ENCODE measurements around the gene ZMYM2. TPM values are rescaled to one million over a fixed set of nuclear protein-coding genes. Genes with fewer than 3 reads are reported as not detected.

The ZMYM2 gene
- total and polyA plus RNA-seq, 8 donors: 10.8 to 182 (median 75.3) TPM

DNA sequence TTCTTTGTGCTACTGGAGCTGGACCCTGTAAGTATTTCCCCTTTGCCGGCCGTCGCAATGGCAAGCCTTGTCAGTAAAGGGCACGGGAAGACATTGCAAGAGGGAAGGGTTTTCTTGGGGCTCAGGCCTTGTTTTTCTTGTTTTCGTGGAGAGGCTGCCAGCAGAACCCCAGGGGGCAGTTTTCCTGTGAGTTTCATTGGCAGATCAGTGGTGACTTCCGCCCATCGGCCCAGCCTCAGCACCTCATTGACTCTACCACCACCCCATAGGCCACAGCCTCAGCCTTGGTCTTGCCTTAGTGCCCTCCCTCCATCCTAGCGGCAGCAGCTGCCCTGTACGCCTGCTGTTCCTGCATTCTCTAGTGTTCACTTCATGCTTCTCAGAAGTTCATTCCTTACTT, 140.8 kb downstream of the ZMYM2 start:
- 62 to 71% (median 66%) methylated on average over 9 of the region's 9 CpGs for WGBS, 5 donors
- intact Hi-C loops (cut with DNase I; ENCODE audit: low total_unique reads): no loop called here
- peaks cover 0 to 48% (median 8%) of the 10 kb centered on the region in 3 donors for H3K27me3 ChIP-seq
- peaks cover 0 to 4% (median 0%) of the 10 kb centered on the region in 4 donors for H3K4me1 ChIP-seq
- no peak for TF ChIP-seq POLR2AphosphoS5 (IDR thresholded peaks at IDR 0.05)
- no peak for TF ChIP-seq POLR2A (IDR thresholded peaks at IDR 0.05)
- TF ChIP-seq, protein P1, sequence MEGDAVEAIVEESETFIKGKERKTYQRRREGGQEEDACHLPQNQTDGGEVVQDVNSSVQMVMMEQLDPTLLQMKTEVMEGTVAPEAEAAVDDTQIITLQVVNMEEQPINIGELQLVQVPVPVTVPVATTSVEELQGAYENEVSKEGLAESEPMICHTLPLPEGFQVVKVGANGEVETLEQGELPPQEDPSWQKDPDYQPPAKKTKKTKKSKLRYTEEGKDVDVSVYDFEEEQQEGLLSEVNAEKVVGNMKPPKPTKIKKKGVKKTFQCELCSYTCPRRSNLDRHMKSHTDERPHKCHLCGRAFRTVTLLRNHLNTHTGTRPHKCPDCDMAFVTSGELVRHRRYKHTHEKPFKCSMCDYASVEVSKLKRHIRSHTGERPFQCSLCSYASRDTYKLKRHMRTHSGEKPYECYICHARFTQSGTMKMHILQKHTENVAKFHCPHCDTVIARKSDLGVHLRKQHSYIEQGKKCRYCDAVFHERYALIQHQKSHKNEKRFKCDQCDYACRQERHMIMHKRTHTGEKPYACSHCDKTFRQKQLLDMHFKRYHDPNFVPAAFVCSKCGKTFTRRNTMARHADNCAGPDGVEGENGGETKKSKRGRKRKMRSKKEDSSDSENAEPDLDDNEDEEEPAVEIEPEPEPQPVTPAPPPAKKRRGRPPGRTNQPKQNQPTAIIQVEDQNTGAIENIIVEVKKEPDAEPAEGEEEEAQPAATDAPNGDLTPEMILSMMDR (IDR thresholded peaks at IDR 0.05): no peak
- TF ChIP-seq EP300 (IDR thresholded peaks at IDR 0.05): no peak
- no peak overlapping the region for H3K4me3 ChIP-seq
- no peak overlapping the region for H3K27ac ChIP-seq
- H3K36me3 ChIP-seq: no peaks in the 10 kb centered on the region
- no peak for DNase-seq
- no peaks in the 10 kb centered on the region for H3K9me3 ChIP-seq

DNA sequence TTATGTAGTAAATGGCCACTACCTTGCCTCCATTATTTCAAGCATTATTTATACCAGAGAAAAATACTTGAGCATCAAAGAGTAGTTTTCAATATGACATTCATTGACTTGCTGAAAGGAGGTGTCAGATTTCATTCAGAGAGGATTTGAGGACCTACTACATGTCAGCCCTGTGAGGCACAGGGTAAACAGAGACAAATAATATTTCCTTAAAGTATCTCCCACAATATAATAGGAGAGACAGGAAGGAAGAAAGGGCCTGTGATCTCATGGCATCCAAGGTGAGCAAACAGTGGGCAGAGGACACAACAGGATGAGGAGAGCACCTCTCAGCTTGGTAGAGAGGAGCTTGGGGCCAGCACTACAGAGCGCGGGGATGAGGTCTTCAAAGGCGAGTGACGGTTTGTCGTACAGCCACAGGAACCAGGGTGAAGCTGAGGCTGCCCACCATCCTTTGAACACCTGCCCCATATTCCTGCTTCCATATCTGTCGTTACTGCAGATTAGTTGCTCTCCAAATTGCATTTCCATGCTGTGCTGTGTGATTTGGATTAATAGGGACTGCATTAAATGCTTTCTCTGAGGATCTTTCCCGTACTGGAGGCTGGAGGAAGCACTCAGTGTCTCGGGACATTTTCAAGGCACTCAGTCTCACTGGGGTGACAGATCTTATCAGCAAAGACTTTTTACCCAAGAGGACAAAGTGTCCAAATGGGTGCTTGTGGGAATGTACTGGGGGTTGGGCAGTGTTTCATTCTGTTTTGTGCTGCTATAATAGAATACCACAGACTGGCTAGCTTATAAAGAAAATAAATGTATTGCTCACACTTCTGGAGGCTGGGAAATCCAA, 143.2 kb downstream of the ZMYM2 start:
- Histone ChIP-seq H3K4me1 (peaks cover 0 to 8% (median 0%) of the 10 kb centered on the region in 4 donors), H3K27ac (no peak overlapping the region), H3K9me3 (no peaks in the 10 kb centered on the region), H3K27me3 (peaks cover 0 to 61% (median 8%) of the 10 kb centered on the region in 3 donors), H3K36me3 (no peaks in the 10 kb centered on the region), H3K4me3 (no peak overlapping the region)
- no peak for DNase-seq
- WGBS, 5 donors: 47 to 62% (median 52%) methylated on average over 8 of the region's 8 CpGs
- TF ChIP-seq EP300 (IDR thresholded peaks at IDR 0.05): no peak
- TF ChIP-seq POLR2A (IDR thresholded peaks at IDR 0.05): no peak
- no peak for TF ChIP-seq POLR2AphosphoS5 (IDR thresholded peaks at IDR 0.05)
- TF ChIP-seq, protein P1 (IDR thresholded peaks at IDR 0.05): no peak
- intact Hi-C loops (cut with DNase I; ENCODE audit: low total_unique reads): no loop called here

DNA sequence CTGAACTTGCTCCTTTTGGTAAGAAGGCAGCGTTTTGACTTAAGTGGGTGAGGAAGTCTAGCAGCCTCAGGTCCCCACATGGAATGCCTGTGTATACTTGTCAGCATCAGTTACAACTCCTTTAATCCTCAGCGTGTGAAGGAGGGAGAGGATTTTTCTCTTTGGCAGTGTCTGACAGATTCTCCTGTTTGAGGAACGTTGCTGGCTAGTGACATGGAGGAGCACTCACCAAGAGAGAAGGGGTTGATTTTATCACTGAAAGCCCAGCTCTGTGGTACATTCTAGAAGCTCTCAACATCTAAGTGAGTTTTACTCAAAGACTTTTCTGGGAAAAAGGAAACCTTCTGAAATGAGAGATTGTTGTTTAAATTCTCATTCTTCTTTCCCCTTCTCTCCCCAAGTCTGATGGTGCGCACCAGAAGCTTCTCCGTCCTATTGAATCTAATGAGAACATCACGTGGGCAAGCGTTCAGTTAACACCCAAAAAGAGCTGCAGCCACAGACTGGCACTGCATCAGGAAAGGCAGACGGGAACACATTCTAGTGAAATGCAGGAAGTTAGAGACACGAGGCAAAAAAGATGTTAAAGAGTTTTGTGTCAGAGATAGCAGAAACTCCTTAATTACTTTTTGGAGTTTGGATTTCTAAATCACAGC, 144.1 kb downstream of the ZMYM2 start:
- H3K9me3 ChIP-seq: no peaks in the 10 kb centered on the region
- WGBS, 5 donors: 34 to 47% (median 41%) methylated on average over 9 of the region's 9 CpGs
- H3K4me3 ChIP-seq: no peak overlapping the region
- H3K36me3 ChIP-seq: no peaks in the 10 kb centered on the region
- H3K27me3 ChIP-seq: peaks cover 0 to 61% (median 4%) of the 10 kb centered on the region in 3 donors
- intact Hi-C loops (cut with DNase I; ENCODE audit: low total_unique reads): no loop called here
- no peak overlapping the region for H3K27ac ChIP-seq
- TF ChIP-seq, protein P1 (IDR thresholded peaks at IDR 0.05): no peak
- TF ChIP-seq POLR2AphosphoS5 (IDR thresholded peaks at IDR 0.05): no peak
- TF ChIP-seq POLR2A (IDR thresholded peaks at IDR 0.05): no peak
- no peak for TF ChIP-seq EP300 (IDR thresholded peaks at IDR 0.05)
- H3K4me1 ChIP-seq: peaks cover 0 to 14% (median 0%) of the 10 kb centered on the region in 4 donors
- no peak for DNase-seq

DNA sequence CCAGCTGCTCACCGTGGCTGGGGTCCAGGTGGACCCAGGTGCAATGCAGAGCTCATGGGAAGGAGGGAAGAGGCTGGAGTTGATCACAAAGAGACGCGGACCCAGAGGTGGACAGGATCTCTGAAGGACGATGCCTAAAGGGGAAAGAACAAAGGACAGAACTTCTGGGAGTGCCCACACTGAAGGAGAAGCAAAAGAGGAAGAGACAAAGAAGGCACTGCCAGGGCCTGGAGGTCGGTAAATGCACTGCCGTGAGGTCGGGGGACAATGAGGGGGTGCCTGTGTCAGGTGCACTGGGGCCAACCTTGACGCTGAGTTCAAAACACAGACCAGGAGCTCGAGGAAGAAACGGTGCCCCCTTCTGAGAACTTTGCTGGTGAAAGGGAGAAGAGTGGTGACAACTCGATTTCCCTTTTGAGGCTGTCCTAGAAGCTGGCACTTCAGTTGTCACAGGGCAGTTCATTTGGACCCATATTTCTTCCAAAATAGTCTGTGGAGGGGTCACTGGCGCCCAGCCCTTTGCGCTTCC, 146.7 kb downstream of the ZMYM2 start:
- H3K4me3 ChIP-seq: no peak overlapping the region
- no peak for DNase-seq
- no peak overlapping the region for H3K27ac ChIP-seq
- TF ChIP-seq, protein P1 (IDR thresholded peaks at IDR 0.05): no peak
- TF ChIP-seq POLR2A (IDR thresholded peaks at IDR 0.05) (no peak), POLR2AphosphoS5 (IDR thresholded peaks at IDR 0.05) (no peak), EP300 (IDR thresholded peaks at IDR 0.05) (no peak)
- H3K27me3 ChIP-seq: peaks cover 0 to 52% (median 0%) of the 10 kb centered on the region in 3 donors
- intact Hi-C loops (cut with DNase I; ENCODE audit: low total_unique reads): no loop called here
- H3K4me1 ChIP-seq: peaks cover 0 to 14% (median 0%) of the 10 kb centered on the region in 4 donors
- H3K36me3 ChIP-seq: no peaks in the 10 kb centered on the region
- WGBS, 5 donors: 80 to 90% (median 88%) methylated on average over 13 of the region's 13 CpGs
- no peaks in the 10 kb centered on the region for H3K9me3 ChIP-seq

All from stomach (tissue), 9 donors.